ENCODE results near the gene HYOU1.
A peak's percentile ranks its signal among the peaks of the same experiment; 100 is the strongest.
"Not testable (repeated sequence)": the region's sequence is repeated elsewhere in the genome, so short reads cannot be mapped to it uniquely, and the experiment has no call there.

HYOU1 gene, protein sequence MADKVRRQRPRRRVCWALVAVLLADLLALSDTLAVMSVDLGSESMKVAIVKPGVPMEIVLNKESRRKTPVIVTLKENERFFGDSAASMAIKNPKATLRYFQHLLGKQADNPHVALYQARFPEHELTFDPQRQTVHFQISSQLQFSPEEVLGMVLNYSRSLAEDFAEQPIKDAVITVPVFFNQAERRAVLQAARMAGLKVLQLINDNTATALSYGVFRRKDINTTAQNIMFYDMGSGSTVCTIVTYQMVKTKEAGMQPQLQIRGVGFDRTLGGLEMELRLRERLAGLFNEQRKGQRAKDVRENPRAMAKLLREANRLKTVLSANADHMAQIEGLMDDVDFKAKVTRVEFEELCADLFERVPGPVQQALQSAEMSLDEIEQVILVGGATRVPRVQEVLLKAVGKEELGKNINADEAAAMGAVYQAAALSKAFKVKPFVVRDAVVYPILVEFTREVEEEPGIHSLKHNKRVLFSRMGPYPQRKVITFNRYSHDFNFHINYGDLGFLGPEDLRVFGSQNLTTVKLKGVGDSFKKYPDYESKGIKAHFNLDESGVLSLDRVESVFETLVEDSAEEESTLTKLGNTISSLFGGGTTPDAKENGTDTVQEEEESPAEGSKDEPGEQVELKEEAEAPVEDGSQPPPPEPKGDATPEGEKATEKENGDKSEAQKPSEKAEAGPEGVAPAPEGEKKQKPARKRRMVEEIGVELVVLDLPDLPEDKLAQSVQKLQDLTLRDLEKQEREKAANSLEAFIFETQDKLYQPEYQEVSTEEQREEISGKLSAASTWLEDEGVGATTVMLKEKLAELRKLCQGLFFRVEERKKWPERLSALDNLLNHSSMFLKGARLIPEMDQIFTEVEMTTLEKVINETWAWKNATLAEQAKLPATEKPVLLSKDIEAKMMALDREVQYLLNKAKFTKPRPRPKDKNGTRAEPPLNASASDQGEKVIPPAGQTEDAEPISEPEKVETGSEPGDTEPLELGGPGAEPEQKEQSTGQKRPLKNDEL

DNA sequence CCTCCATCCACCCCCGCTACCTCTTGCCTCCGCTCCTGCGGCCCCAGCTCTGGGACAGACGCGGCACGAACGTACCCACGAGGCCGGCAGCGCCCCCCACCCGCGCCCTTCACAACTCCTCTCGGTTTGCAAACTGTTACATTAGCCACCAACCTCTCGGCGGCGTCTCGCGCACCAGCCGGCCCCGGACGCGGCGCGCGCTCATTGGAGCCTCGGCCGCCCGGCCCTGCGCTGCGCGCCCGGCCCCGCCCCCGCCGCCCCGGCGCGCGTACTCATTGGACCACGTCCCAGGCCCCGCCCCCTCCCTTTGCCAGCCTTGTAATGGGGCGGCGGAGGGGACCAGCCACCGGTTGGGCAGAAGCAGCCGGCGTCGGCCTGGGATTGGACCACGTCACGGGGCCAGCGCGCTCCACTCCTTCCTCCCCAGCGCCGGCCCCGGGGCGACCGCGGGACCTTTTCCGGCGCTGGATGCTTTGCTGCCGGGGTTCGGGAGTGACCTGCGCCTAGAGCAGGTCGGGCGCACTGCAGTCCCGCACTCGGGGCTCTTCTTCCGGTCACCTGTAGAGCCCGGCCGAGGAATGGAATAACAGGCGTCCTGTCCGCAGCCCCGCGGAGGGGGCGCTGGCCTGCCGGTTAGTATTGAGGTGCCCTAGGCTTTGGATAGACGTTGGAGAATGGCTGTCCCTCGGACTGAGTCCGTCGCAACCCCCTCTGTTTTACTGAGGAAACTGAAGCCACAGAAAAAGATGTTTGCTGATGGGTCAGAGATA, at the start of gene HYOU1:
Gene HYOU1 (minus strand): TSS at position 206 of the 770 bp plus-strand sequence. CDS start 1,045 bp downstream, outside the sequence.
- DNase-seq: peak; percentile 94

DNA sequence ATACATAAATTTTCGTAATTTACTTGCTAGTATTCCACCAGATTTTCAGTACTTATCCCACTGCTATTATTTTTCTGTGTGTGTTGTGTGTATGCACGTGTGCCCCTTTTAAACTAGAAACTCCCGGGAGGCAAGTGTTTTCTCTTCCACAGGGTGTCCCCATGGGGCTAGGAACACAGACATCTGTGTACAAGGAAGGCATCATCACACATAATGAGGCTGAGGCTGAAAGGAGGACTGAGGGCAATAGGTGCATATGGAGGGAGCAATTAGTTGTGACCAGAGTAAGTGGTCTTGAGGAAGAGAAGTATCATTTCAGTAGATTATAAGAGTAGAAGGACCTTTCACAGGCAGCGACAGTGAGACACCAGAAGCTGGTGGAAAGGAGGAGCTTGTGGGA, 46.8 kb upstream of the HYOU1 start:
- peak; percentile 59 for DNase-seq

DNA sequence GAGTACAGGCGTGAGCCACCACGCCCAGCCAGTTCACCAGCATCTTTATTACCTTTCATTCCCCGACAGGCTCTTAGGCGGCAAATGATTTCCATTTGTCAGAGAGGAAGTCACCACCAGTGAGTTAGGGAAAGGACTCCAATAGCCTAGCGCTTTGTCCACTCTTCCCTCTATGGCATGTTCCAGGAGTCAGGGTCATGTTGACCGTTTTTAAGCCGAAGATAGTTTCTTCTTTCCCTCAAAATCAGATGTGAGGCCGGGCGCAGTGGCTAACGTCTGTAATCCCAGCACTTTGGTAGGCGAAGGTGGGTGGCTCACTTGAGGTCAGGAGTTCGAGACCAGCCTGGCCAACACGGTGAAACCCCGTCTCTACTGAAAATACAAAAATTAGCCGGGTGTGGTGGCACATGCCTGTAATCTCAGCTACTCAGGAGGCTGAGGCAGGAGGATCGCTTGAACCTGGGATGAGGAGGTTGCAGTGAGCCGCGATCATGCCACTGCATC, 46.2 kb upstream of the HYOU1 start:
- not testable (repeated sequence) for DNase-seq

DNA sequence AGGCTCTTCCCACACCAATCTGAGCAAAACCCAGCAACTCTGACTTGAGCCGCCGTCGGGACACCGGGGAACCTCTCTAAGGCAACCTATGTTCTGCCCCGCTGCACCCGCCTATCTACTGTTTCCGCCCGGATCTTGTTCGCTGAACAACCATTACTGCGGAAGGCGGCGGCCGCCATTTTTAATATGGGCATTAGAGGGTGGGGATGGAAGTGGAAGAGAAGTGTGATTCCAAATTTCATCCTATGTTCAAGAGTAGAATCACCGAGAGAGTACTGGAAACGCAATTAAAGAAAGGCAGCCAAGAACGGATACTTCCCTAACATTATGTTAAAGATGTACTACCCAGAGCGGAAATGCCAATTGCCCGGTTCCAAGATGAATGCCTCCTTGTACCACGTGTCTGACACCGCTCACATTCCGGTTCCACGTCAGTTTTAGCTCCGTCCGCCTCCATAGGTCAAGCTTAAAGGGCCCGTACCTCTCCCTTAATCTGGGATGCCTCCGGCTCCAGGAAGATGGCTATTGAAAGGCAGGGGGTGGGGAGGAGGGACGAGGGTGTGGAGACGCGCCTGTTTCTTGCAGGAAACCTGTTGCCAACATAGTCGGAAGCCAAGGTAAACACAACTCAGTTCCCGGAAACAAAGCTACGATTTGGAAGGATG, 44.9 kb upstream of the HYOU1 start, which contains the start of gene DPAGT1:
Gene DPAGT1 (minus strand): TSS at position 95 of the 665 bp plus-strand sequence. CDS start 198 bp downstream, outside the sequence.
- DNase-seq: peak; percentile 96

DNA sequence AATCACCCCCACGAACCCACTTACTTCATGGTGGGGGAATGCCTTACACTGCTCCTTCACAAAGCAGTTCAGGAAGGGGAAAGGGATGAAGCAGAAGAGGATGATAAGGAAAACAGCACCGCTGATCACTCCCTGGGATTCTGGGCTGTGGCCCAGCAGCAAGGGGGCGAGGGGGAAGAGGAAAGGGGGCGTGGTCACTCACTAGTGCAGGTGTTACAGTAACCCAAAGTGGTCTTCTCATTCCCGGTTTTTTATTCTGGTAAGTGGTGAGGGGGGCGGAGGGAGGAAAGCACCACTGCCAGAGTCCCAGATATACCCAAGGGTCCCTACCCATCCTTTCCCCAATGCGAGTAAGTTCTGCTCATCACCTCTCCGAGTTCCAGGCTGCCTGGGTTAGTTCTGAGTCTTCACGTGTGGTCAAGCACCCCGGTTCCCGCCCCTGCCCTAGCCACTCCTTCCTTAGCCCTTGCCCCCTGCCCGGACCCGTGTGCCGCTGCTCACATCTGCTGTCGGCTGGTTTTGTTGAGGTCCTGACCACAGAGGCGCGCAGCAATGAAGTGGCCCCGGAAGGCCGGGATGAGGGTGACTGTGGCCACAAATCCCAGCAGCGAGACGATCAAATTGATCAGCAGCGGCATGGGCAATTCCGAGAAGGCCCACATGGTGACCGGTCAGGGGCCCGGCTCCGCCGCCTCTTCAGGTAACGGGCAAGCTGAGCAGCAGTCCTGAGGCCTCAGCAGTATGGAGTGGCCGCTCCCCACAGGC, 44.2 kb upstream of the HYOU1 start:
- DNase-seq: peak; percentile 29

DNA sequence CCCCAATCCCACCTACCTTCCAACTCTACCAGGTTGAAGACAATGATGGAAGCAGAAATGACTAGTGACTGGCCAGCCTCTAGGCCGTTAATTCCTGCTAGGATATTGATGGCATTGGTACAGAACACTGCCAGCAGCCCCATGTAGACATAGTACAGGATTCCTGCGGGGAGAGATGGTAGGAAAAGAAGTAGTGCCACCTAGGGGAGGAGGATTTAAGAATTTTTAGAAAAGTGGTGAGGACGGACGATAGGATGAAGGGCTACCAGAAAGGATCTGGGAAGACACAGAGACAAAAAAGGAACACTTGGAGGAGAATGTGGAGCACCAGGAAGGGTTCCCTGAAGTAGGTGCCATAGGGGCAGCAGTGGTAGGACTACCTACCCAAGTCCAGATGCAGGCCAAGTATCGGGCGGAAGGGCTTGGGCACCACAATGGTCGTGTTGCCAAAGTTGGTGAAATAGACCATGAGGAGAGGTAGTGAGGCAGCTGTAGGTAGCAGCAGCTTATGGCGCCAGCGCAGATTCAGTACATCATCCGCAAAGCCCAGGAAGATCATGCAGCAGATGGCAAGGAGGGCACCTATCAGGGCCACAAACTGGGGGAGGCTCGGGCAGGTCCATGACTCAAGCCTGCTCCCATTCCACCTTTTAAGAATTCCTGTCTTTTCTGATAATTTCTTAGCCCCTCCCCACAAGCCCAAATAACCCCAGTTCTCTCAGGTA, 43.4 kb upstream of the HYOU1 start:
- peak; percentile 70 for DNase-seq

DNA sequence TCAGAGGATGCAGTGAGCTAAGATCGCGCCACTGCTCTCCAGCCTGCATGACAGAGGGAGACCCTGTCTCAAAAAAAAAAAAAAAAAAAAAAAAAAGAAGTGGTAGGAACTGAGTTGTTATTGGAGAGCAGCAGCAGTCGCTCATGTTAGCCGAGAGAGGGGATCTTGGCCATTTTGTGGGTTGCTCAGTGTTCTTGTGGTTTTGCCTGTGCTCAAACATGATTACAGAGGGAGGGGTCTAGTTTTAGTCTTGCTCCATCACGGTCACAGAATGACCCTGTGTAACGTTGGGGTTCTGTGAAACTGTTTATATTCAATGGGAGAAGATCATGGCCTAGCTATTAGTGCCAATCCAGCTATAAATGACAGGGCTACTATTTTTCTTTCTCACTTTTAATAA, 42.7 kb upstream of the HYOU1 start:
- peak; percentile 76 for DNase-seq

DNA sequence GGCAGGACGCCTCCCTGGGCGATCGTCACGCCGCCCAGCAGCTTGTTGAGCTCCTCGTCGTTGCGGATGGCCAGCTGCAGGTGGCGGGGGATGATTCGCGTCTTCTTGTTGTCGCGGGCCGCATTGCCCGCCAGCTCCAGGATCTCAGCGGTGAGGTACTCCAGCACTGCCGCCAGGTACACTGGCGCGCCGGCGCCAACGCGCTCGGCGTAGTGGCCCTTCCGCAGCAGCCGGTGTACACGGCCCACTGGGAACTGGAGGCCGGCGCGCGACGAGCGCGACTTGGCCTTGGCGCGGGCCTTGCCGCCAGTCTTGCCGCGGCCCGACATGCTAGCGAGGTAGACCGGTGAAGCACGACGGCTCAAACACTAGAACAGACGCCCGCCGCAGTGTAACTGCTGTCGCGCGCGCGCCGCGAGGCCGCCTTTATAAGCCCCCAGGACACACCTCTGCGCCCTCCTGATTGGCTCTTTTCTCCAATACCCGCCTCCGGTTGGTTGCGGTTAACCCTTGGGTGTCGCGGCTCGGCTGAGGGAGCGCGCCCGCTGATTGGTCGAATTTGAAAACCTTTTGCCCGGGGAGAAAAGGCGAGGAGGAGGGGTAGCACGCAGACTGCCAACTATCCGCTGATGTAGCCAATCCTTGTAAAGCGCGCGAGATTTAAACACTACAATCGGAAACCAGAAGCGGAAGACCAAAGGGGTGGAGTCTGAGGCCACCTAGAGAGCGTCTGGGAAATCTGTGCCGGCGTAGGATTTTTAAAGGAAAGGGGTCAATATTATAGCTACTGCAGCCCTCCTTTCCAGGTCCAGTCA, 38.3 kb upstream of the HYOU1 start:
- peak; percentile 99 for DNase-seq

DNA sequence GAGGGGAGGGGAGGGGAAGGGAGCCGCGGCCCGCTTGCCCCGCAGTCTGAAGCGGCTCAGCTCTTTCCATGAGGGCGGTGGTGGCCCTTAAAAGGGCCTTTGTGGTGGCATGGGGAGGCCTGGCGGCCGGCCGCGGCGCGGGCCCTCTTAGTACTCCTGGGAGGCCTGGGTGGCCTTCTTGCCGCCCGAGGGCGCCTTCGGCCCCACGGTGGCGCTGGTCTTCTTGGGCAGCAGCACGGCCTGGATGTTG, 37.7 kb upstream of the HYOU1 start:
- DNase-seq: peak; percentile 78

DNA sequence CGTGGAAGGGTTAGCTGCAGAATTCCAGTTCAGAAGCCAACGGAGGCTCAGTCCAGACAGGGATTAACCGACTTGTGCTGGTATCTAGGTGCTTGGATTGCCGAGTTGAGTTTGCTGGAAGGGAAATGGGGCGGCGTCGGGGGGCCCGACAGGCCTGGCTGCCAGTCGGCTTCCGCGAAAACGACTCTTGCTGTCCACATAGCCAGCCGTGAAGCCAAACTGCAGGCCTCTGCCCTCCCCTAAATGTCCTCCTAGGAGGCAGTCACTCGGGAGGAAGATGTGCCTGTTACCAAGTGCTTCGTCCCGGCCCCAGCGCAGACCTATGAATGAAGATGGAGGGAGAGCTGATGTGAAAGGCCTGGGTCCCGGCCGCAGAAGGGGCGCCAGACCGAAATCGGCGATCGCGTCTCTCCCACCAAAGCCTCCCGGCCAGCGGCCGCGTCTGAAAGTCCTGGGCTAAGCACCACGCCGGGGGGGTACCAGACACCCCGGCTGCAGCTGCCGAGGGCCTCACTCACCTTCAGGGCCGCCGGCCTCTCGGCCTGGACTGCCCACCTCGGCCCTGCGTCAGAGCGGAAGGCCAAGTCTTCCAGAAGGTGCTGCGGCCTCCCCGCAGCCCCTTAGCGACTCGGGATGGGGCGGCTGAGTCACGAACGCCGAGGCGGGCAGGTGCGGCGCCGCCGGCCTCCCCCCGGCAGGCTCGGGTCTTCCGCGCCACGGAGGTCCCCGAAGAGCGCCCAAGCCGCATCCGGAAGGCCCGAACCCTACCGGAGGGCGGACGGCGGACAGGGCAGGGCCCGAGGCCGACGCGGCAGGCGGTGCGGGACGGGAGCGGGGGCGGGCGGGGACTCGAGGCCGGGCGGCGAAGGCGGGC, 37.2 kb upstream of the HYOU1 start:
- peak; percentile 71 for DNase-seq

DNA sequence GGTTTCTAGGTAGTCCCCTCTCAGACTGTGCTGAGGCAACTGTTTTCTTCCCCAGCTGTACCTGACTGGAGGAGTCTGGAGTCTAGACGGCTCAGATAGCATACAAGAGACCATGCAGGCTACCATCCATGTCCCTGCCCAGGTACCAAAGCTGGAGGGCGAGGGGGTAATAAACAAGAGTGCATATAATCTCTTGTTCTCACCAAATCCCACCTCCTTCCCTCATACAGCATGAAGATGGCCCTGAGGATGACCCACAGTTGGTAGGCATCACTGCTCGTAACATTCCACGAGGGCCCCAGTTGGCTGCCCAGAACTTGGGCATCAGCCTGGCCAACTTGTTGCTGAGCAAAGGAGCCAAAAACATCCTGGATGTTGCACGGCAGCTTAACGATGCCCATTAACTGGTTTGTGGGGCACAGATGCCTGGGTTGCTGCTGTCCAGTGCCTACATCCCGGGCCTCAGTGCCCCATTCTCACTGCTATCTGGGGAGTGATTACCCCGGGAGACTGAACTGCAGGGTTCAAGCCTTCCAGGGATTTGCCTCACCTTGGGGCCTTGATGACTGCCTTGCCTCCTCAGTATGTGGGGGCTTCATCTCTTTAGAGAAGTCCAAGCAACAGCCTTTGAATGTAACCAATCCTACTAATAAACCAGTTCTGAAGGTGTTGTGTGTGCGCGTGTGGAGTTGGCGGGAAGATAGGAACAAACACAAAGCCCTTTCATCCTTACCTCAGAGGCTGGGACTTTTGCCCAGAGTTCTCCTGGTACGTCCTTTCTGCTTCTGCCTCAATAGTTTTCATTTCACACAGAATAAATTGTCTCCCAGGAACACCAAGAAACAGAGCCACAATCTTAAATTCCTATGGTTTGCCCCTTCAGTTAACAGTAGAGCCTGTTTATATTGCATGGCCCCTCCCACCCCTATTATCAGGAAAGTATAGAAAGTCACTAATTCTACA, 36.2 kb upstream of the HYOU1 start:
- peak; percentile 68 for DNase-seq

DNA sequence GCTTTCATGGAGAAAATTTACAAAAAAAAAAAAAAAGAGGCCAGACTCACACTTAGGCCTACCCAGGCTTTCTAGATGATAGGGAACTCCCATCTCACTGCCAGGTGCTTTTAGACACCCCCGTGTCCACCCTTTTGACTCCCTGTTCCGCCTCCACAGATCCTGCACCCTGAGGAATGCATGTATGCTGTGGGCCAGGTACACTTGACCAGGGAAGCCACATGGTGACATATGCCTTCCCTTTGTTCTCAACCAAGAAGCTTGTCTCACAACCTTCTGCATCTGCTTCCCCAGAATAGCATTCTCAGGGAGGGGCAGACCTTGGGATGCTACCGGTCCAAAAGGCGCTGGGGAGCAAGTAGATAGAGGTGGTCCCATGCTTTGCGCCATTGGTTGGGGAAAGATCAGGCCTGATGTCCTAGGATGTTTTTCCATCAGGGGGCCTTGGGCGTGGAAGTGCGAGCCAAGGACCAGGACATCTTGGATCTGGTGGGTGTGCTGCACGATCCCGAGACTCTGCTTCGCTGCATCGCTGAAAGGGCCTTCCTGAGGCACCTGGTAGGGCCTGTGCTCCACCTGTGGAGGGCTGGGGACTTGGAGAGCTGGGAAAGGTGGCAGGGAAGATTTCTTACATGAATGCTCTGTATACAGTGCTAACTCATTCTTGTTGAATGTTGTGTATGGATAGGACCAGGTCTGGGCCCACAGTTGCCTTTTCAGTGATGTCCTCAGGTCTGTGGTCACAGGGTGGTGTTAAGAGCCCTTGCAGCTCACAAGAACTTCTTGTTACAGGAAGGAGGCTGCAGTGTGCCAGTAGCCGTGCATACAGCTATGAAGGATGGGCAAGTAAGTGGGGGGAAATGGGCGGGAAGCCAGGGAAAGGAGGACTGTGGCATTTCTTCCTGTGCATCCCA, 35.2 kb upstream of the HYOU1 start:
- DNase-seq: peak; percentile 68

DNA sequence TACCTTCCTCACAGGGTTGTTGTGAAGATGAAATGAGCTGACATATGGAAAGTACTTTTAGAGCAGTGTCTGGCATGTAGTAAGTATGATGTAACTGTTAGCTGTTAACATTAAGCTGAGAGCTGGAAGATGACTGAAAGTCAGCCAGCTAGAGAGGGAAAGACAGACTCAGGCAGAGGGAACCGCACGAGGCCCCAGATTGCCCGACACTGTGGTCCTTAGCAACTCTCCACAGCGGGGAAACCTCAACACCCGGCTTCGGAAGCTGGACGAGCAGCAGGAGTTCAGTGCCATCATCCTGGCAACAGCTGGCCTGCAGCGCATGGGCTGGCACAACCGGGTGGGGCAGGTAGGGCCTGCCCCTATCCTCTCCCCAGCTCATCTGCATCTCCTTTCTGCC, 34.2 kb upstream of the HYOU1 start:
- DNase-seq: peak; percentile 37

DNA sequence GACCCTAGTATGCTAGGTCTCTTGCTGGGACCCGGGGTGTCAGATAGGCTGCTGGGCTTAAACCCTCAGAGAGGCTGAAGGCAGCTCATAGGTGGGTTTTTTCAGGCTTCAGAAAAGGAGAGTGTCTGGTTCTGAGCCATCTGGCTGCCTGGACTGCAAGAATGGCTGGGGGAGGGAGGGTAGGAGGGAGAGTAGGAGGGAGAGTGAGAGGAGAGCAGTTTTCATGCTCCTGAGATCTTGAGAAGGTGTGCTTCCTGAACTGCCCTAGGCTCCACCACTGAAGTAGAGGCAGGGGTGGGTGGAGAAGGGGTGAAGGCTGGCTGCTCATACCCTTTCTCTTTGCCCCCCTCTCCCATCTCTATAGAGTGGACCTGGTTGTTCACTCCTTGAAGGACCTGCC, 32.3 kb upstream of the HYOU1 start:
- DNase-seq: peak; percentile 32

DNA sequence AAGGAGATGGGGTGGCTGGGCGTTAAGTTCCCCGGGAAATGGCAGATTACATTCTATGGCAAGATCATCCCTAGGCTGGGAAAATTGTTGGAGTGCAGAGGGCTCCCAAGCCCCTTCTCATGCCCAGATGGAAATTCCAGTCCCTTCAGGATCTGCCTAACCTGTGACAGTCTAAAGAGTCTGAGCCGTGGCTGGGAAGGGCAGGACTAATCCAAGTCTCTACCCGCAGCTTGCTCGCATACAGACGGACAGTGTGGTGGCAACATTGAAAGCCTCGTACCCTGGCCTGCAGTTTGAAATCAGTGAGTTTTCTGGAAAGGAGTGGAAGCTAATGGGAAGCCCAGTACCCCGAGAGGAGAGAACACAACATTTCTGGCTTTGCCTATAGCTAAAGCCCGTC, 31.4 kb upstream of the HYOU1 start:
- peak; percentile 30 for DNase-seq

DNA sequence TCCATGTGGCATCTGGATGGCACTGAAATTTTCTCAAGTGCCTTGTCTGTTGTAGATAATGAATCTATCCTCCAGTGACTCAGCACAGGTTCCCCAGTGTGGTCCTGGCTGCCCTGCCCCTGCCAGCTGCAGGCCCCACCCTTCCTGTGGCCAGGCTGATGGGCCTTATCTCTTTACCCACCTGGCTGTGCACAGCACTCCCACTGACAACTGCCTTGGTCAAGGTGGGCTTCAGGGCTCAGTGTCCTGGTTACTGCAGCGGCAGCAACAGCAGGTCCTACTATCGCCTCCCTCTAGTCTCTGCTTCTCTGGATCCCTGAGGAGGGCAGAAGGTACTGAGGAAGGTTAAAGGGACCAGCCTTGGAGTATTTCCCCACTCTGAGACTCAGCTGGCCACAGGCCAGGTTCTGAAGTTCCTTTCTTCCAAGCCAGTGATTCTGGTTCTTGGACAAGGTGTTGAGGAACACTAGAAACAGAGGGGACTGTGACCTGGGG, 30.8 kb upstream of the HYOU1 start:
- DNase-seq: peak; percentile 99

All from hematopoietic multipotent progenitor cell treated with erythropoietin and hydrocortisone succinate and interleukin-3 and kit ligand, for 8 days (in vitro differentiated cells).